ENCODE data around the gene HSPB2.
"Not testable (repeated sequence)": the region's sequence is repeated elsewhere in the genome, so short reads cannot be mapped to it uniquely, and the experiment has no call there.

HSPB2 gene, protein sequence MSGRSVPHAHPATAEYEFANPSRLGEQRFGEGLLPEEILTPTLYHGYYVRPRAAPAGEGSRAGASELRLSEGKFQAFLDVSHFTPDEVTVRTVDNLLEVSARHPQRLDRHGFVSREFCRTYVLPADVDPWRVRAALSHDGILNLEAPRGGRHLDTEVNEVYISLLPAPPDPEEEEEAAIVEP

DNA sequence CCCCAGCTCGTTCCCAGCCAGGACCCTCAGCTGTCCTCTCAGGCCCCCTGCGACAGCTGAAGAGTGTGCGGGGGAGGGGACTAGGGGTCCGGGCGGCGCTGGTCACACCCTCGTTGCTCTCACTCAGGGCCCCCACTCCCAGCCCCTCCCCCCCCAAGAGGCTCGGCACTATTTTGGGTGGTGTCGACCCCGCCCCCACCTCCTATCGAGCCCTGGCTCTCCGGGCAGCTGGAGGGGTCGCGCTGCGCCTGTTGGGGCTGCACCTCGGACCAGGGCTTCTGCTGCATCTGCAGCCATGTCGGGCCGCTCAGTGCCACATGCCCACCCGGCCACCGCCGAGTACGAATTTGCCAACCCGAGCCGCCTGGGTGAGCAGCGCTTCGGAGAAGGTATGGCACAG lies at the start of gene HSPB2:
HSPB2 (plus strand) TSS at position 200 of the 400 bp plus-strand sequence; CDS start at position 296, 96 bp downstream.
- DNase-seq: no peak

DNA sequence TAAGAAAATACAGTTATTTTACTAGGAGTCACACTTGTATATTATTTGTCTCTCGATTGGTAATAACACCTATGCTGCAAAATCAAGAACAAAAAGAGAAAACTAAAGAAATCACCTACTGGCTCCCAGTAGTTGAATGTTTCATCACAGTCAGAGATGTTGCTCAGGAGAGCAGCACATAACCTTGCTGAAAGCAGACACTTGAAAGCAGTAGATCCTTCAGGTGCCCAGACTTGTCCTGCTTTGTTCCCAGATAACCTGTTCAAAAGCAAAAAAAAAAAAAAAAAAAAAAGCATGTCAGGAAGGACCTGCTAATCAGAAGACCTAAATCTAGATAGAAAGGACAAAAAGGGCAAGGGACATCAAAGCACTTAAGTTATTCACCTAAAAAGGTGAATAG lies 42.4 kb upstream of the HSPB2 start:
- DNase-seq: peak in 1 of 2 experiments; percentile 4

DNA sequence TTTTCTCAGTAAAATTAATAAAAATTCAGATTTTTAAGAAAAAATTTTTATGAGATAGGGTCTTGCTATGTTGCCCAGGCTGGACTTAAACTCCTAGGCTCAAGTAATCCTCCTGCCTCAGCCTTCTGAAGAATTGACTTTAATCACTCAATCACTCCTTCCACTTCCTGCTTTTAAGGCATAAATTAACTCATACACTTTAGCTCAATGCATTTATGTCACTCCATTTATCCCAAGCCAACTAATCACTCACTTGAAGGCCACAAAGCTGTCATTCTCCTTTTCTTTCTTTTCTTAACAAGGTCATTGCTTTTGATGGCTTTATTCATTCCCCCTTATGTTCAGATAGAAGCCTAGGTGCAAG lies 42.0 kb upstream of the HSPB2 start:
- DNase-seq: peak in 1 of 2 experiments; percentile 37

DNA sequence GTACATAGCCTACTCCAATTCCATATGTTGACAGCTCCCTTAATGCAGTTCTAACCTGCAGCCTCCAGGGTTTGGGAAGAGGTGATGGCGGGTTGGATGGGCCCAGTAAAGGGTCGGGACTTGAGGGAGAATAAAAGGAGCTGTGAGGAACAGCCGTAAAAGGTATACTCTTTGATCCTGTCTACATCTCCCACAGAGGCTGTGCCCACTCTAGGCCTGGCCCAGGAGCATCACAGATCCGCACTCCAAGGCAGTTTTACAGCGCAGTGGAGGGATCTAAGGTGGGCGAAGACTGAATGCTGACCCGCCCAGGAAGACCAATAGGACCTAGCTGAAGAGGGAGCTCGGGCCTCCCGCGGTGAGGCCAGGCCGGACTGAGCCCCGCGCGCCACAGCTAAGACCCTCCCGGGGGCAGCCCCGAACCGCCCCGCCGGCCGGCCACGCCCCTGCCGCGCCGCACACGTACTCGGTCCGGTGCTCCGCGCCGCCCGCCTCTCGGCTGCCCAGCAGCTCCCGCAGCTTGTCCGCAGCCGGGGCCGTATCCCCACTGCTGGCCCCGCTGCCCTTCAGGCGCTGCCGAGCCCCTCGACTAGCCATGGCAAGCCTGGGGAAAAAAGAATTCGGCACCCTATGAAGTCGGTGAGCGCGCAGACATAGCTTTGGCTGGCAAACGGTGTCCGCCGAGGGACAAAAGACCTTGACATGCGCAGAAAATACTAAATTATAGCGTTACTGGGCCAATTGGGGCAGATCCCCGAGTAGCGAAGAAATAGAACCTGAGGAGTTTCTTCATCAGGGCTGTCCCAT lies 41.4 kb upstream of the HSPB2 start, which contains the start of gene ALG9:
ALG9 (minus strand) TSS at position 696 of the 807 bp plus-strand sequence; CDS start at position 597, 99 bp downstream.
- peak; percentile 52 to 57 for DNase-seq

DNA sequence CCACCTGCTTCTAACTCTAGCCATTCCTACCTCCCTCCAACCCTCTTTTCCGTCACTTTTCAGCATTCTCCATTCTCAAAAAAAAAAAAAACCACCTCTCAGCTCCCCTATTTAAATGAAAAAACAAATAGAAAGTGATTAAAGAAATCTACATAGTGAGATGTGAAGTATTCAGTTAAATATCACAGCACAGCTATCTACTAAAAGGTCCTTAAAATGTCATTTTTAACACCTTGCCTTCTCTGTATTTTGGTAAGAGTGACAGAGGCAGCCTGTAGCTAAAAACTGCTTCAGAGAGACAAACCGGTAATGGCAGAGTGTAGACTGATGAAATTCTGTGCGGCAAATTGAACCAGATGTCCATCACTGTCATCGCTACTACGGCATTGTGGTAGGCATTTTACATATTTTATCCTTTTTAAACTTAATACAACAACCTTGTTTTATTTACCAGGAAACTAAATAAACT lies 40.8 kb upstream of the HSPB2 start:
- no peak for DNase-seq

DNA sequence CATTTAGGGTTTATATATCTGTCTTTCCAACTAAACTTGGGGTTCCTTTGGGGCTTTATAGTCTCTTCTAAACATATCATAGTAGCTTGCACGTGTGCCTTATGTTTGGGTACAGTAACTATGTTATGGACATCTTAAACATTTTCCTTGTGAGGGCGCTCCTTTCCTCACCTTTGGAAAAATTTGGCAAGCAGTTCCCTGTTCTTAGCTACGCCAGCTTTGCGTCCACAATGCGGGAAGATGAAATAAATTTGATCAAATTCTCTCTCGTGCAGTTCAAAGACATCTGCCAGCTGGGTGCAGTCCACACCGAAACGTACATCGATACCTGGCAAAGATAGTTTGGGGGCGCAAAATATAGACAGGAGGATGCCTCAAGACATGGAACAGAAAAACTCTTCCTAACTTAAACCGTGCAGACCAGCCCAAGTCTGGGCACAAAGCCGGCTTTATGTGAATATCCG lies 34.1 kb upstream of the HSPB2 start:
- peak in 1 of 2 experiments; percentile 17 for DNase-seq

DNA sequence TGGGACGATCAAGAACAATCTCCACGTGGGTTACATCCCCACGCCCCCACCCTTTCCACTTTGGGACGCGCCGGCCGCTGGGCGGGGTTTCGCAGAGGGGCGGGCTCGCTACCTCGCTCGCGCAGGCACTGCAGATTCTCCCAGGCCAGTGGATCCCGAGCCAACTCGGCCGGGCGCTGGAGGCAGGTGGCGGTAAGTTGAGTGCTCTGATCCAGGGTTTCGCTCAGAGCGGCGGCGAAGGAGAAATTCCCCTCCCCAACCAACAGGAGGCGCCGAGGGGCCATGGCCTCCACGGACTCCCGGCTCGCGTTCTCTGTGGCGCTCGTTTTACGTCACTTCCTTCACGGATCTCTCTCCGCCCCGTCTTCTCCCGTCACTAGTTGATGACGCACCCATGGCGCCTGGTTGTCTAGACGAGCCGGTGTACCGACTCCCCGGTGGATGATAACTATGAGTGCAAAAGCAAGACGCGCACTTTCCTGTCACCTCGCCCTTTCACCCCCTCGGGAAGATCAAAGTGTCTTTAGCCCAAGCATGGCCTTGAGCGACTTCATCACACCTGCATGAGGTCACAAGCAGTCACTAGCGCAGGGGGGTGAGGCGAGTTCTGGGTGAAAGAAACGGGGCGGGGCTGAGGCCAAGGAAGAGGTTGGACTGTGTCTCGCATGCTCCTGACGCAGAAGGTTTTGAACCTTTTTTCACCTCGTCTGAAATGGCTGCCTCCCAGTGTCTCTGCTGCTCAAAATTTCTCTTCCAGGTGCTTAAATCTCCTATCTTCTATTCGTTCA lies 33.5 kb upstream of the HSPB2 start, which contains the start of the genes CFAP68 and FDXACB1:
CFAP68 (plus strand) TSS at position 693 of the 788 bp plus-strand sequence; CDS start at position 713, 20 bp downstream.
FDXACB1 (minus strand) TSS at position 317 of the 788 bp plus-strand sequence; CDS start at position 284, 33 bp downstream.
- DNase-seq: peak; percentile 91 to 93

DNA sequence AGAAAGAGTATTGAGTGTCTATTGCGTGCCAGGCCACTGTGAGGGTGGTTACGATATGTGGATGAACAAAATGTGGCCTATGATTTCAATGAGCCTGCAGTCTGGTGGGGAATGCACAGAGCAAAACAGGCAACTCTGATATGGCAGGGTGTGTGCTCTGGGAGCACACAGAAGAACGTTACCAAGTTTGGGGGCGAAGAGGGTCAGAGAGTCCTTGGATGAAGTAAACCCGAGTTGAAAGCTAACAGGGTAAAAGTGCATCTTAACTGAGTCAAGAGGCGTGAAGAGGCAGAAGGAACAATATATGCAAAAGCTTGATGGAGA lies 32.9 kb upstream of the HSPB2 start:
- no peak for DNase-seq

DNA sequence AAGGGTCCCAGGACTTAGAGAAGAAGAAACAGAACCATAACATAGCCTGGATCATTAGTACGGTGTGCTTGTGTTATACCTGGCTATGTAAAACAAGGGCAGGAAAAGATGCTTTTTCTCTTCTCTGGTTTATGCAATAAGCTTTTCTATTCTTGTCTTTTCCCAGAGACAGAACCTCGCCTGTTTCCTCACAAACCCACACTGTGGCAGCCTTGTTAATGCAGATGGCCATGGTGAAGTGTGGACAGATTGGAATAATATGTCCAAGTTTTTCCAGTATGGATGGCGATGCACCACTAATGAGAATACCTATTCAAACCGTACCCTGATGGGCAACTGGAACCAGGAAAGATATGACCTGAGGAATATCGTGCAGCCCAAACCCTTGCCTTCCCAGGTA lies 30.3 kb upstream of the HSPB2 start:
- no peak for DNase-seq

DNA sequence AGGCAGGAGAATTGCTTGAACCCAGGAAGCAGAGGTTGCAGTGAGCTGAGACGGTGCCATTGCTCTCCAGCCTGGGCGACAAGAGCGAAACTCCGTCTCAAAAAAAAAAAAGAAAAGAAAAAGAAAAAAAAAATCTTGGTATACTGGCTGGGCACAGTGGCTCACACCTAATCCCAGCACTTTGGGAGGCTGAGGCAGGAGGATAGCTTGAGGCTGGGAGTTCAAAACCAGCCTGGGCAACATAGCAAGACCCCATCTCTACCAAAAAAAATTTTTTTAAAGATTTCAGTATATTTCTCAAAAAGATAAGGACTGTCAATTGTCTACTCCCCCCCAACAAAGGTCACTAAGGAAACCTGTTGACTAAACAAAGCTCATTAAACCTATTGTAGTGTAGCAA lies 27.5 kb upstream of the HSPB2 start:
- DNase-seq: not testable (repeated sequence)

DNA sequence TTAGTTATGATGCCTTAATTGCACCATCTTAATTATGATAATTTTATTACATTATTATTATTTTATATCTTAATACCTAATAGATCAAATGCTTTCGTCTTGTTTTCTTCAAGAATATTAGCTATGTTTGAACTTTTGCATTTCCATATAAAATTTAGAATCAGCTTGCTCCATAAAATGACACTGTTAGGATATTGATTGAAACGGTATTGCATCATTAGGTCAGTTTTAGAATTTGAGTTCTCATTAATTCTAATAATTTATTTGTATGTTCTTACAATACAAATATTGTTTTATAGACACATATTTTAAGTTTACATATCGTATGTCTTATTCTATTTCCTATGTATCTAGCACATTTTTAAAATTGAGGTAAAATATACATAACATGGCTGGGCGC lies 26.5 kb upstream of the HSPB2 start:
- no peak for DNase-seq

DNA sequence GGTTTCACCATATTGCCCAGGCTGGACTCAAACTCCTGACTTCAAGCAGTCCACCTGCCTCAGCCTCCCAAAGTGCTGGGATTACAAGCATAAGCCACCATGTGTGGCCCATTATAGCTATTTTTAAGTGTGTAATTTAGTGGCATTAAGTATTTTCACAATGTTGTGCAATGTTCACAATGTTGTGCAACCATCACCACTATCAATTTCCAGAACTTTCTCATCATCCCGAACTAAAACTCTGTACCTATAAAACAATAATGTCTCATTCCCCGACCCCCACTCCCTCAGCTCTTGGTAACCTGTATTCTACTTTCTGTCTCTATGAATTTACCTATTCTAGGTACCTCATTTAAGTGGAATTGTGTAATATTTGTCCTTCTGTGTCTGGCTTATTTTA lies 25.7 kb upstream of the HSPB2 start:
- DNase-seq: no peak

DNA sequence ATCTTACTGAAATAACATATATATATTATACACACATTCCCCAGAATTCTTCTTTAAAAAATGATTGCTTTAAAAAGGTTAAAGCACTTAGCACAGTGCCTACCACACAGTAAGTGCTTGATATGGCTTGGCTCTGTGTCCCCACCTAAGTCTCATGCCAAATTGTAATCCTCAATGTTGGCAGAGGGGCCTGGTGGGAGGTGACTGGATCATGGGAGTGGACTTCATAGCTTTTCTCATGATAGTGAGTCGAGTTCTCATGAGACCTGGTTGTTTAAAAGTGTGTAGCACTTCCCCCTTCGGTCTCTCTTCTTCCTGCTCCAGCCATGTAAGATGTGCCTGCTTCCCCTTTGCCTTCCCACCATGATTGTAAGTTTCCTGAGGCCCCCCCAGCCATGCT lies 7.1 kb upstream of the HSPB2 start:
- DNase-seq: no peak

DNA sequence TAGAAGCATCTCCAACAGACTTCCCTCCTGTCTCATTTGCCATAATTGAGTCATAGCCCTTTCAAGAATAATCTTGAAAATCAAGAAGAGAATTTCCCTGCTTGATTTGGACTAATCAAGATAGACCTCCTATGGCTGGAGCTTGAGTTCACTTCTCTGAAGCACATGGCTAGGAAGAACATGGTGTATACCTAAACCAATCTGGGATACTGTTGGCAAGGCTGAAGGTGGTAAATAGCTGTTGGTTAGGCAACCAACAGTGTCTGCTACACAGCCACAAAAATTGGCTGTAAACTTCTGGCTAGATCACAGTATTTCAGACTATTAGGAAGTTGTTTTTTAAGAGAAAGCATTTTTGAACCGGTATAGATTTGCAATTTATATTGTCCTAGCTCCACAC lies 5.9 kb upstream of the HSPB2 start:
- no peak for DNase-seq

DNA sequence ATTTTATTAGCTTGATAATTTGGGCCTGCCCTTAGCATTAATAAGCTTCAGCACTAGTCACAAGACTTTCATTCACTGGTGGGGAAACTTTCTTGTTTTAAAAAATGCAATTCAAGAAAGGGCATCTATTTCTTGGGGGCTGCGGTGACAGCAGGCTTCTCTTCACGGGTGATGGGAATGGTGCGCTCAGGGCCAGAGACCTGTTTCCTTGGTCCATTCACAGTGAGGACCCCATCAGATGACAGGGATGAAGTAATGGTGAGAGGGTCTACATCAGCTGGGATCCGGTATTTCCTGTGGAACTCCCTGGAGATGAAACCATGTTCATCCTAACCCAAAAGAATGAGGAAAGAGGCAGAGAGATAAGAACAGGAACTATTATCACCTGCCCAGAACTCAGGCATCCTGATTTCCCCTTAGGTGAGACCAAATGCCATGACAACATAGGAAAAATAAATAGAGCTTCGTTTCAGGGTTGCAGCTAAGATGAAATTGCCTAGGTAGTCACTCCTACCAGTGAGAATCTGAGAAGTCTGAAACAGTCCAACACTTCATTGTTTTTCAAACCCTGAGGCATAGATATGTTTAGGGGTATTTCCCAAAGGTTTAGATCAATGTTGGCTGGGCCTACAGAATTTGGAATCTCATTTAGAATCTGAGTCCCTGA lies 3.8 kb upstream of the HSPB2 start:
- DNase-seq: no peak

DNA sequence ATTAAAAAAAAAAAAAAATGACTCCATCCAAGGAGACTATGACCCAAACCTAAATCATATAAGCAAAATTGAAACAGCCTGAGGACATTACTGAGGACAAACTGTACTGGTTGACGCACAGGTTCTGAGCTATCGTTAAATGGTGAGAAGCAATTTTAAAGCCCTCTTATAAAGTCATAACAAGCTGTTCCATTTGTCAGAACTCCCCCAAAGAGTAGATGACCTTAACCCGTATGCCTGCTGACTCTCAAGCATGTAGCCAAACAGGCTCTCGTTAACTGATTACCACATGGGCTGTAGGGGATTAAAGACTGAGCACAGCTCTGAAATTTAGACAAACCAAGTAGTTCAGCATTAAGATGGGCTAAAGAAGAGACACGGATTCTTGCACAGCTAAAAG lies 3.2 kb upstream of the HSPB2 start:
- DNase-seq: no peak

DNA sequence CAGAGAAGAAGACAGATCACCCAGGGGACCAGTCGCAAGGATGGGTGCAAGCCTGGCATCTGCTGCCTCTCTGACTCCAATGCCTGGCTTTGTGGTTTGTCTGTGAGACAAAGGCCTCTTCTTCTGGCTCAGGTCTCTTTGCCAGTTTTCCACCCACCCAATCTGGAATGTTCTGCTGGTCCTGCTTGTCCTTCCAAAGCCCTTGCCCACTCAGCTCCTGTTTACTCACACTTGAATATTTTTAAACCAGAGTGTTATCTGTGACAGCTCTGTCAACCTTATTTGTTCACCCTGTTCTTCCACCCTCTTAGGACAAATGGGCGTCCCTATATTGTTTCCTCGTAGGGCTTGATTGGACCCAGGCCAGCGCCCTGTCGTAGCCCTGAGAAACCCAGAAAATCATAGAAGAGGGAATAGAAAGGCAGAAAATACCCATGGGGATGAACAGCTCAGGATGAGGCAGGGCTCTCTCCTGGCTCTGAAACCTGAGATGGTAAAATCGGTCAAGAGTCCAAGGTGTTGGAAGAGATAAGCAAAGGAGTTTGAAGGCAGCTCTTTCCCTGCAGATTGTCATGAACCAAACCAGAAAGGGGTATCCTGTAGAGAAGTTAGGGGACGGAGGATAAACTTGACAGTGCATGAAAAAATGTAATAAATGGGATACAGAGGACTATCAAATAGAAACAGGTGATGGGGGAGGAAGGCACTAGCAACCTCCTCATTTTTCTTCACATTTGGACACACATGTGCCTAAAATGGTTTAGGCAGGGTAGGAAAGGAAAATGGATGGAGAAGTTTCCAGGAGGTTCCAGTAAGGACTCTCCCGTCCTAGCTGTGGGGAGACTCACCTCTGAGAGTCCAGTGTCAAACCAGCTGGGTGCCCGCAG lies 1.6 kb upstream of the HSPB2 start:
- no peak for DNase-seq

DNA sequence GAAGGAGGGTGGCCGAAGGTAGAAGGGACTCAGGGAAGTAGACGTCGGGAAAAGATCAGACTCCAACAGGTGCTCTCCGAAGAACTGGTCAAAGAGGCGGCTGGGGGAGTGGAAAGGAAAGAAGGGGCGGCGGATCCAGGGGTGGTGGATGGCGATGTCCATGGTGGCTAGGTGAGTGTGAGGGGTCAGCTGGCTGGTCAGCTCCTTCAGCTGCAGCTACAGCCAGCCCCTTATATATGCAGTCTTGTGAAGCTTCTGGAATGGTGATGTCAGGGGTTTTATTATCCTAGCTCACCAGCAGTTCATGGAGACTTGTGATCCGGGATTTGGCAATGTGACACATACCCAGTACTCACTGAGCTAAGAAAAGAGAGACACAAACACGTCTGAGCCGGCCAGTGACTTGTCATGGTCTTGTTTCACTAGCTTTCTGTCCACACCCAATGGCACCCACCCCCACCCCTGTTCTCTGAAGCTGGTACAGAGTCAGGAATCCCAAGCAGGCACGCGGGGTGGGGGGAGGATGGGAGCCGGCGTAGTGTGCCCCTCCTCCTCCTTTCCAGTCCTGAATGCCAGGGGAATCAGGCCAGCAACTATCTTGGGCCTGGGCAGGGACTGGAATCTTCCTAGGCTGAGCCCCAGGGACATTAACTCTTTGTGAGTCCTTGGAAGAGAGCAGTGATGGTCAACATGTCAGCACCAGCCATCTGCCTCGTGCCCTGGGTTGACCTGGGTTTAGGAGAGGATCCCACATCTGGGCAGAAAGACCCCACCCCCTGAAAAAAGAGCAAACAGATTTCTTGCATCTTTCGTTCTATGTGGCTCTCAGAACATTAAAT lies 752 bp upstream of the HSPB2 start, which contains the start of gene CRYAB:
CRYAB (minus strand) TSS at position 208 of the 839 bp plus-strand sequence; CDS start at position 162, 46 bp downstream.
- no peak for DNase-seq

DNA sequence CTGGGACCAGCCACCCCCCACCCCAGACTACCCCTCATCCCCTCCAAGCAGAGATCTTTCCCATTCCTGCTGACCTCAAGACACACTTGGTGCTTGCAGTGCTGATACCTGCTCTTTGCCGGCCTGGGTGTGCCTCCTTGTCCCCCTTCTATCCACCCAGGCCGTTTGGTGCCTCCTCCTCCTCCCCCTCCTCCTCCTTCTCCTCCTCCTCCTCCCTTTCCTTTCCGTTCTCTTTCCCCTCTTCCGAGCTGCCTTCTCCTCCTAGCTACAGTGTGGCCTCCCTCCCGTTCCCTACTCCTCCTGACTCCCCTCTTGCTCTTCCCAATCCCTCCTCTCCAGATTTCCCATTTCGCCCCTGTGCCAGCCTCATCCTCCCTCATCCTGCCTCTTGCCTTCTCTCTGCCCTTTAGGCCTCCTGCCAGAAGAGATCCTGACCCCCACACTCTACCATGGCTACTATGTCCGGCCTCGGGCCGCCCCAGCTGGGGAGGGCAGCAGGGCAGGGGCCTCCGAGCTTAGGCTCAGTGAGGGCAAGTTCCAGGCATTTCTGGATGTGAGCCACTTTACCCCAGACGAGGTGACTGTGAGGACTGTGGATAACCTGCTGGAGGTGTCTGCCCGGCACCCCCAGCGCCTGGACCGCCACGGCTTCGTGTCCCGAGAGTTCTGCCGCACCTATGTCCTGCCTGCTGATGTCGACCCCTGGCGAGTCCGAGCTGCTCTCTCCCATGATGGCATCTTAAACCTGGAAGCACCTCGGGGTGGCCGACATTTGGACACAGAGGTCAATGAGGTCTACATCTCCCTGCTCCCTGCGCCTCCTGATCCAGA lies 712 bp downstream of the HSPB2 start:
- DNase-seq: no peak

DNA sequence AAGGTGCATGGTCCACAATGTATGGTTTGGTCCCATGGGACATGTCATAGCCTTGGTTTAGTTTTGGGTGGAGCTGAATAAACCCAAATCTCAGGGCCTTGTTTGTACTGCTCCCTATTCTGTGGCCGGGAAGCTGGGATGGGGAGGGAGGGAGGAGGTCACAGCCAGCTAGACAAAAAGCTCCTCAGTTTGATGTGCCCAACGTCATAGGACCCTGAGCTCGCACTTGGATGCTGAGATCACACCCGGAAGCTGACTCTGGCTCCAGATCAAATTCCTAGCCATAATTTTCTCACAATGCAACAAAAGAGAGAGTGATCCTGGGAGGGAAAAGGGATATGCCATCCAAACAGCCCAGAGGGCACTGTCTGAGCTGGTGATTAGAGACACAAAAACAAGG lies 1.5 kb downstream of the HSPB2 start:
- no peak for DNase-seq

Data from AML-193 (cell line).